GM19240 (cell line): ENCODE results near the gene PMPCB.

Experiments used
- DNase-seq: peaks from one replicate; pipeline ENCODE4 v3.0.0; 2011; ENCODE audit warnings: low spot score; ENCODE audit not compliant: insufficient read length

Gene PMPCB

DNA sequence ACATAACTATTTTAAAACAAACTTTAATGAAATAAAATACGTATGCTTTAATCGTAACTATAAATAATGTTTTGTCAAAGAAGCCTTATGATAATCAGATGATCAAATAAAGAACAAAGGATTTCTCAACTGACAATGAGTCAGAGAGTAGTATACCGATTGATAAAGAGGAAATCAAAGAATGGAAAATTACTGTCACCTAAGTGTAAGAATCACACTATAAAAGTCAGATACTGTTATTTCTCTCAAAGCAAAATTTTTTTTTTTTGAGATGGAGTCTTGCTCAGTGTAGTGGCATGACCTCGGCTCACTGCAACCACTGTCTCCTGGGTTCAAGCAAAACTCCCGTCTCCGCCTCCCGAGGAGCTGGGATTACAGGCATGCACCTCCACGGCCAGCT lies 28.5 kb downstream of the PMPCB start:
- DNase-seq: no peak

- no peak for DNase-seq
These were observed 39.5 kb downstream of the PMPCB start for GRCh38 chr7:103336761-103337160.

GRCh38 chr7:103338864-103339263 lies 41.6 kb downstream of the PMPCB start:
- no peak for DNase-seq

- DNase-seq: no peak
These were observed 44.2 kb downstream of the PMPCB start for GRCh38 chr7:103341466-103341865.

DNA sequence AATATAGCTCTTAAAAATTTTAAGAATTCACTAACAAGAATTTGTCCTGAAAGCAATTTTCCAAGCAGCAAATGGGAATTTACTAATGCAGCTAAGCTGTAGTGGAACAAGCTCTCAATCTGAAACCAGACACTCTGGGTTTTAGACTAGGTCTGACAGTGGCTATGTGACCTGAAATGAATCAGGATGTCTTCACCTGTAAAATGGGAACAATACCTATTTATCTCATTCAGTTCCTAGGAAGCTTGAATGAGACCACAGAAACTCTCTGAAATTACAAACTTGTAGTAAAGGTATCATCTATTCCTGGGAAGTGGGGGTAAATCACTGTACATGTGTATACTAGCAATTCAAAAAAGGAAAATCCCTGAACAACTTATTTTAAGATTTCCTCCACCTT lies 46.1 kb downstream of the PMPCB start:
- no peak for DNase-seq

GRCh38 chr7:103343758-103344452 lies 46.7 kb downstream of the PMPCB start:
- DNase-seq: no peak

GRCh38 chr7:103344453-103345149 lies 47.4 kb downstream of the PMPCB start, which contains the start of gene DNAJC2:
Gene DNAJC2, minus strand, starts transcription at chr7:103344767. Its CDS starts 145 bp downstream, at chr7:103344622.
- DNase-seq: peak; percentile 53

GRCh38 chr7:103346396-103346795 lies 49.2 kb downstream of the PMPCB start:
- no peak for DNase-seq

GRCh38 chr7:103347507-103348267 lies 50.5 kb downstream of the PMPCB start, which contains the start of gene PSMC2:
Gene PSMC2, plus strand, starts transcription at chr7:103347643. Its CDS starts 69 bp downstream, at chr7:103347712.
- peak; percentile 40 for DNase-seq

- no peak for DNase-seq
These were observed 51.2 kb downstream of the PMPCB start for GRCh38 chr7:103348452-103348851.

DNA sequence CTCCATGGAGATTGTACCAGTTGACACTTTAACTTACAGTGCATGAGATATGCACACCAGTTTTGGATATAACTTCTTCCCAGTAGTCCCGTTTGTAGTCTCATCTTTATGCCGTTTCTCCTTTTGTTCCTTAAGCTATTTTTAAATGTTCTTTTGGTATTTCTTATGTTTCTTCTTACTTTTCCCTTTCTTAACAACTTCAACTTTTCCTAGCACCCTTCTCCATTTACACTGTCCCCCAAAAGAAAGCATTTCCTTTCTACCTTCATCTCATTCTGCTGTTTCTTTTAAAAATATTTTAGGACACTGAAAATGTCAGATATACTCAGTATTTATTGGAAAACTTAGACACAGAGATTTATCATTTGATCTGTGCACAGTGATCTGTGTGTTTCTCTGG lies 51.7 kb downstream of the PMPCB start:
- DNase-seq: no peak

DNA sequence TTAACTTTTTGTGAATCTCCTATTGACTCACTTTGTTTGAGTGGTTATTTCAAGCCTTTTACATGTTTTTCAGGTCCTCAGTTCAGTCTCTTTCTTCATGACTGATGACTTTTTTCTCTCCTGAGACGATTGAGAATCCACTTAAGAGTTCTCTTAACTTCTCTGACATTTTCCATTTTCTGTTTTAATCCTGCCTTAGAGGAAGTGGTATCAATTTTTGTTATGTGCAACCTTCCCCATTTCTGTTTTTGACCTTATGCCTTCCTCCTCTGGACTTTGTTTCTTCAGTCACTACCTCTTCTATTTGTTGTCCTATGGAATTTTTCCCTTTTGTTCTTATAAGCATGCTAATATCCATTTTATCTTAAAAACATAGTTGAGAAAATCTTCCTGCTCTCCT lies 52.6 kb downstream of the PMPCB start:
- DNase-seq: no peak
